Smooth muscle cell (in vitro differentiated cells): ENCODE results near the gene GLI1. TPM values are rescaled to one million over a fixed set of nuclear protein-coding genes. Genes with fewer than 3 reads are reported as not detected.

Experiments used
- DNase-seq: peaks from one replicate; lab custom pipeline; 2025; ENCODE audit not compliant: unreplicated experiment; lab: John Stamatoyannopoulos, UW
- H2AFZ ChIP-seq: fragments of 200-600 bp; sonication (generic); 2 replicates; pipeline ENCODE4 v1.6.0; 2016; ENCODE audit warnings: antibody characterized with exemption, low read depth, mild to moderate bottlenecking
- H3F3A ChIP-seq: fragments of 200-600 bp; sonication (generic); 2 replicates; pipeline ENCODE4 v1.6.0; 2017; ENCODE audit warnings: antibody characterized with exemption, low read depth
- H3K27ac ChIP-seq: fragments of 200-600 bp; sonication (generic); 2 replicates; pipeline ENCODE4 v1.5.1; 2016; ENCODE audit warnings: low read depth, mild to moderate bottlenecking
- H3K27me3 ChIP-seq: fragments of 200-600 bp; sonication (generic); 2 replicates; pipeline ENCODE4 v1.6.1; 2016; ENCODE audit warnings: low read depth, mild to moderate bottlenecking
- H3K36me3 ChIP-seq: fragments of 200-600 bp; sonication (generic); 2 replicates; pipeline ENCODE4 v1.5.1; 2016; ENCODE audit warnings: low read depth
- H3K4me1 ChIP-seq: fragments of 200-600 bp; sonication (generic); 2 replicates; pipeline ENCODE4 v1.5.1; 2016; ENCODE audit warnings: low read depth
- H3K4me2 ChIP-seq: fragments of 200-600 bp; sonication (generic); 2 replicates; pipeline ENCODE4 v1.6.0; 2016; ENCODE audit warnings: mild to moderate bottlenecking
- H3K4me3 ChIP-seq: fragments of 200-600 bp; sonication (generic); 2 replicates; pipeline ENCODE4 v1.5.1; 2016; ENCODE audit warnings: mild to moderate bottlenecking
- H3K79me2 ChIP-seq: fragments of 200-600 bp; sonication (generic); 2 replicates; pipeline ENCODE4 v1.6.0; 2016; ENCODE audit warnings: low read depth, mild to moderate bottlenecking
- H3K9ac ChIP-seq: fragments of 200-600 bp; sonication (generic); 2 replicates; pipeline ENCODE4 v1.6.0; 2016; ENCODE audit warnings: low read depth
- H3K9me3 ChIP-seq: fragments of 200-600 bp; sonication (generic); replicated peaks from 2 replicates; pipeline ENCODE4 v1.5.1; 2016; ENCODE audit warnings: low read depth
- H4K20me1 ChIP-seq: fragments of 200-600 bp; sonication (generic); 2 replicates; pipeline ENCODE4 v1.6.0; 2016; ENCODE audit warnings: low read depth
- WGBS: methylation state at CpG from one replicate; pipeline ENCODE4 v1.1.7; 2016; ENCODE audit warnings: low lambda C conversion rate; 5-methylcytosine and 5-hydroxymethylcytosine counted together
- microRNA counts: library from miRNA; unstranded; fragments of <30 nt; microRNA quantifications from one replicate; lab custom pipeline; 2016
- microRNA-seq: library from miRNA; unstranded; fragments of <30 nt; microRNA quantifications from one replicate; pipeline ENCODE4, GENCODE V29; 2016; ENCODE audit warnings: borderline number of aligned reads
- polyA plus RNA-seq: library from polyadenylated mRNA; unstranded; fragments of >200 nt; fragmentation: Nextera tagmentation; extraction: Ambion mirVana; gene quantifications from 2 replicates; pipeline ENCODE4 v1.2.1, GENCODE V29; 2016
- small RNA-seq: library from RNA; depleted of rRNA; stranded (forward); fragments of <200 nt; gene quantifications from one replicate; pipeline ENCODE3, GENCODE V24; 2014
- total RNA-seq: library from RNA; depleted of rRNA; stranded (reverse); fragments of >200 nt; gene quantifications from 2 replicates; pipeline ENCODE4 v1.2.3, GENCODE V29; 2014
- TF ChIP-seq, protein P1 (sequence below): fragments of 200-600 bp; sonication (generic); IDR thresholded peaks from 2 replicates; pipeline ENCODE4 v1.5.1; 2017; ENCODE audit warnings: borderline replicate concordance, mild to moderate bottlenecking, antibody characterized with exemption; ENCODE audit not compliant: insufficient read depth, poor library complexity, severe bottlenecking

The GLI1 gene
- total and polyA plus RNA-seq, 2 experiments from 2014 or later, result 0.50 to 1.4 TPM

DNA sequence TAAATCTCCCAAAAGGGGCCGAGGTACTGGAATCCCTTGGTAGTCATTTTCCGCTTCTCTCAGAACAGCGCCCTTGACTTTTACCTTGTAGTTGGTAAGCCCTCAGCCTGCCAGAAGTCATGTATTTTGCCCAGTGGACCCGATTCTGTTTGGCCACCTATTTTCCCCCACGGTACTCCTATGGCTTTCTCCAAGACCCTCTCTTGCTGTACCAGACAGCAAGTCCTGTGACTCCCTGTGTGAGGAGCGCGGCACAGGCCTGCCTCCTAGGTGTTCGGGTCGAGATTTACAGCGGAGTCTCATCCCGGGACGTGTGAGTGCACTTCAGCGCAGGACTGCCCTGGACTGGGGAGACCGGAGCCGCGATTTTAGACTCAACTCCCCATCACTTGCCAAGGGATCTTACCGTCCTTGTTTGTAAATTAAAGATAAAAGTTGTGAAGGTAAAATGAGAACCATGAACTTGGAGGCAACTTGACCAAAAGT, 62.0 kb downstream of the GLI1 start:
- peak overlapping the region; percentile 92 for H3K4me2 ChIP-seq
- TF ChIP-seq, protein P1, sequence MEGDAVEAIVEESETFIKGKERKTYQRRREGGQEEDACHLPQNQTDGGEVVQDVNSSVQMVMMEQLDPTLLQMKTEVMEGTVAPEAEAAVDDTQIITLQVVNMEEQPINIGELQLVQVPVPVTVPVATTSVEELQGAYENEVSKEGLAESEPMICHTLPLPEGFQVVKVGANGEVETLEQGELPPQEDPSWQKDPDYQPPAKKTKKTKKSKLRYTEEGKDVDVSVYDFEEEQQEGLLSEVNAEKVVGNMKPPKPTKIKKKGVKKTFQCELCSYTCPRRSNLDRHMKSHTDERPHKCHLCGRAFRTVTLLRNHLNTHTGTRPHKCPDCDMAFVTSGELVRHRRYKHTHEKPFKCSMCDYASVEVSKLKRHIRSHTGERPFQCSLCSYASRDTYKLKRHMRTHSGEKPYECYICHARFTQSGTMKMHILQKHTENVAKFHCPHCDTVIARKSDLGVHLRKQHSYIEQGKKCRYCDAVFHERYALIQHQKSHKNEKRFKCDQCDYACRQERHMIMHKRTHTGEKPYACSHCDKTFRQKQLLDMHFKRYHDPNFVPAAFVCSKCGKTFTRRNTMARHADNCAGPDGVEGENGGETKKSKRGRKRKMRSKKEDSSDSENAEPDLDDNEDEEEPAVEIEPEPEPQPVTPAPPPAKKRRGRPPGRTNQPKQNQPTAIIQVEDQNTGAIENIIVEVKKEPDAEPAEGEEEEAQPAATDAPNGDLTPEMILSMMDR, result no peak
- H3K9ac ChIP-seq, result peak overlapping the region; percentile 91
- H3K4me1 ChIP-seq, result peaks cover 34% of the 10 kb centered on the region
- H3K27ac ChIP-seq, result peak overlapping the region; percentile 97
- WGBS, result 24% methylated on average over 17 of the region's 17 CpGs
- no peaks in the 10 kb centered on the region for H3K27me3 ChIP-seq
- peak; percentile 35 for DNase-seq
- peaks cover 61% of the 10 kb centered on the region for H4K20me1 ChIP-seq
- H3K79me2 ChIP-seq, result peaks cover 50% of the 10 kb centered on the region
- H3K36me3 ChIP-seq, result no peaks in the 10 kb centered on the region
- peaks cover 55% of the 10 kb centered on the region for H3F3A ChIP-seq
- no peaks in the 10 kb centered on the region for H3K9me3 ChIP-seq
- H3K4me3 ChIP-seq, result peak overlapping the region; percentile 97
- peak overlapping the region; percentile 44 for H2AFZ ChIP-seq

MicroRNA genes within 50 kb of the gene (microRNA counts, 767-probe panel; counts per million panel counts)
- microRNA hsa-miR-616-3p (lab: Ali Mortazavi, UCI), result 183 counts per million

Small RNAs within 50 kb of the gene (microRNA-seq; reads per million reads assigned to microRNA genes)
- gene MIR616 (1.8 reads per million), gene MIR6758 (not detected)

Small RNAs within 50 kb of the gene (small RNA-seq; reads per million reads assigned to genes)
- gene MIR616, result not detected
- not detected for gene RNU6-879P

Other genes starting within 250 kb of the GLI1 start
- 1.6 and 3.9 TPM in 2 replicates for gene NXPH4, start 243.0 kb upstream of the GLI1 start, total RNA-seq
- gene NXPH4, start 243.0 kb upstream of the GLI1 start, polyA plus RNA-seq, result 8.5 and 10.7 TPM in 2 replicates
- 82.1 and 117 TPM in 2 replicates for gene SHMT2, start 230.1 kb upstream of the GLI1 start, total RNA-seq
- gene SHMT2, start 230.1 kb upstream of the GLI1 start, polyA plus RNA-seq, result 107 TPM in 2 replicates
- 1.4 TPM in 1 of 2 replicates, not detected in the other for gene STAC3, start 208.6 kb upstream of the GLI1 start, total RNA-seq
- gene STAC3, start 208.6 kb upstream of the GLI1 start, polyA plus RNA-seq, result not detected in 2 replicates
- 10.4 and 16.0 TPM in 2 replicates for gene R3HDM2, start 28.7 kb upstream of the GLI1 start, total RNA-seq
- 12.2 and 17.2 TPM in 2 replicates for gene R3HDM2, start 28.7 kb upstream of the GLI1 start, polyA plus RNA-seq
- gene INHBC, start 25.0 kb upstream of the GLI1 start, total RNA-seq, result not detected in 2 replicates
- 0.42 TPM in 1 of 2 replicates, not detected in the other for gene INHBC, start 25.0 kb upstream of the GLI1 start, polyA plus RNA-seq
- 5.4 and 11.5 TPM in 2 replicates for gene INHBE, start 4.5 kb upstream of the GLI1 start, total RNA-seq
- gene INHBE, start 4.5 kb upstream of the GLI1 start, polyA plus RNA-seq, result 2.1 and 2.3 TPM in 2 replicates
- gene ARHGAP9, start 20.1 kb downstream of the GLI1 start, total RNA-seq, result 1.3 TPM in 1 of 2 replicates, not detected in the other
- not detected in 2 replicates for gene ARHGAP9, start 20.1 kb downstream of the GLI1 start, polyA plus RNA-seq
- gene MARS1, start 28.3 kb downstream of the GLI1 start, total RNA-seq, result 192 and 629 TPM in 2 replicates
- 186 and 187 TPM in 2 replicates for gene MARS1, start 28.3 kb downstream of the GLI1 start, polyA plus RNA-seq
- gene DDIT3, start 60.7 kb downstream of the GLI1 start, total RNA-seq, result 25.8 and 28.4 TPM in 2 replicates
- 27.8 and 43.5 TPM in 2 replicates for gene DDIT3, start 60.7 kb downstream of the GLI1 start, polyA plus RNA-seq
- 3.7 and 9.1 TPM in 2 replicates for gene MBD6, start 63.0 kb downstream of the GLI1 start, total RNA-seq
- 11.7 and 18.4 TPM in 2 replicates for gene MBD6, start 63.0 kb downstream of the GLI1 start, polyA plus RNA-seq
- 88.0 and 107 TPM in 2 replicates for gene DCTN2, start 87.4 kb downstream of the GLI1 start, total RNA-seq
- gene DCTN2, start 87.4 kb downstream of the GLI1 start, polyA plus RNA-seq, result 119 and 127 TPM in 2 replicates
- gene KIF5A, start 90.3 kb downstream of the GLI1 start, total RNA-seq, result 2.2 and 2.8 TPM in 2 replicates
- gene KIF5A, start 90.3 kb downstream of the GLI1 start, polyA plus RNA-seq, result 0.34 and 0.53 TPM in 2 replicates
- 39.5 and 53.8 TPM in 2 replicates for gene PIP4K2C, start 131.4 kb downstream of the GLI1 start, total RNA-seq
- gene PIP4K2C, start 131.4 kb downstream of the GLI1 start, polyA plus RNA-seq, result 33.3 and 41.1 TPM in 2 replicates
- 28.9 and 29.4 TPM in 2 replicates for gene DTX3, start 145.0 kb downstream of the GLI1 start, total RNA-seq
- gene DTX3, start 145.0 kb downstream of the GLI1 start, polyA plus RNA-seq, result 43.0 and 48.2 TPM in 2 replicates
- gene ARHGEF25, start 151.7 kb downstream of the GLI1 start, total RNA-seq, result 13.9 and 18.5 TPM in 2 replicates
- gene ARHGEF25, start 151.7 kb downstream of the GLI1 start, polyA plus RNA-seq, result 1.5 and 3.8 TPM in 2 replicates
- gene B4GALNT1, start 173.4 kb downstream of the GLI1 start, total RNA-seq, result 1.7 and 1.8 TPM in 2 replicates
- gene B4GALNT1, start 173.4 kb downstream of the GLI1 start, polyA plus RNA-seq, result 2.1 and 5.6 TPM in 2 replicates
- 236 and 374 TPM in 2 replicates for gene OS9, start 234.3 kb downstream of the GLI1 start, total RNA-seq
- gene OS9, start 234.3 kb downstream of the GLI1 start, polyA plus RNA-seq, result 162 and 179 TPM in 2 replicates